ENCODE results near the gene AGAP1. TPM values are rescaled to one million over a fixed set of nuclear protein-coding genes. Genes with fewer than 3 reads are reported as not detected.

AGAP1 gene
- total RNA-seq, 2 experiments from 2014 or later: 0.89 to 0.97 TPM

GRCh38 chr2:235702186-235702585 is 208.3 kb downstream of the AGAP1 start:
- POLR2A ChIA-PET: no interaction called here
- no peak for DNase-seq
- CTCF ChIA-PET: no interaction called here
- H3K4me1 Mint-ChIP-seq: no peaks in the 10 kb centered on the region
- H3K36me3 Mint-ChIP-seq (ENCODE audit: low read depth): no peaks in the 10 kb centered on the region
- H3K4me3 Mint-ChIP-seq: no peak overlapping the region
- no peak overlapping the region for H3K27ac Mint-ChIP-seq
- H3K9me3 Mint-ChIP-seq: no peaks in the 10 kb centered on the region
- H3K27me3 Mint-ChIP-seq: peaks cover 4% of the 10 kb centered on the region

GRCh38 chr2:235703711-235704295 is 210.0 kb downstream of the AGAP1 start:
- H3K4me1 Mint-ChIP-seq: no peaks in the 10 kb centered on the region
- no peak overlapping the region for H3K4me3 Mint-ChIP-seq
- H3K27me3 Mint-ChIP-seq: peaks cover 4% of the 10 kb centered on the region
- no peaks in the 10 kb centered on the region for H3K9me3 Mint-ChIP-seq
- ChIA-PET POLR2A (no interaction called here), CTCF (no interaction called here)
- no peak for DNase-seq
- no peak overlapping the region for H3K27ac Mint-ChIP-seq
- no peaks in the 10 kb centered on the region for H3K36me3 Mint-ChIP-seq (ENCODE audit: low read depth)

- H3K9me3 Mint-ChIP-seq: no peaks in the 10 kb centered on the region
- H3K36me3 Mint-ChIP-seq (ENCODE audit: low read depth): no peaks in the 10 kb centered on the region
- H3K4me1 Mint-ChIP-seq: no peaks in the 10 kb centered on the region
- peaks cover 4% of the 10 kb centered on the region for H3K27me3 Mint-ChIP-seq
- DNase-seq: no peak
- no peak overlapping the region for H3K4me3 Mint-ChIP-seq
- H3K27ac Mint-ChIP-seq: no peak overlapping the region
- ChIA-PET CTCF (no interaction called here), POLR2A (no interaction called here)
Measured at GRCh38 chr2:235705296-235705695, 211.5 kb downstream of the AGAP1 start.

- no peaks in the 10 kb centered on the region for H3K36me3 Mint-ChIP-seq (ENCODE audit: low read depth)
- no peak overlapping the region for H3K27ac Mint-ChIP-seq
- H3K4me3 Mint-ChIP-seq: no peak overlapping the region
- POLR2A ChIA-PET: no interaction called here
- no peaks in the 10 kb centered on the region for H3K4me1 Mint-ChIP-seq
- DNase-seq: no peak
- CTCF ChIA-PET: no interaction called here
- H3K9me3 Mint-ChIP-seq: no peaks in the 10 kb centered on the region
- peaks cover 4% of the 10 kb centered on the region for H3K27me3 Mint-ChIP-seq
Measured at GRCh38 chr2:235706506-235706905, 212.7 kb downstream of the AGAP1 start.

GRCh38 chr2:235707411-235708096 is 213.7 kb downstream of the AGAP1 start:
- no peak for DNase-seq
- Mint-ChIP-seq H3K9me3 (no peaks in the 10 kb centered on the region), H3K27ac (no peak overlapping the region), H3K4me3 (no peak overlapping the region), H3K4me1 (no peaks in the 10 kb centered on the region), H3K27me3 (peaks cover 1% of the 10 kb centered on the region), H3K36me3 (ENCODE audit: low read depth) (no peaks in the 10 kb centered on the region)
- ChIA-PET POLR2A (no interaction called here), CTCF (no interaction called here)

- CTCF ChIA-PET: no interaction called here
- Mint-ChIP-seq H3K27me3 (no peaks in the 10 kb centered on the region), H3K27ac (no peak overlapping the region), H3K4me1 (no peaks in the 10 kb centered on the region), H3K4me3 (no peak overlapping the region), H3K9me3 (no peaks in the 10 kb centered on the region), H3K36me3 (ENCODE audit: low read depth) (no peaks in the 10 kb centered on the region)
- DNase-seq: no peak
- POLR2A ChIA-PET: no interaction called here
Measured at GRCh38 chr2:235709124-235709813, 215.4 kb downstream of the AGAP1 start.

- H3K4me3 Mint-ChIP-seq: no peak overlapping the region
- H3K9me3 Mint-ChIP-seq: no peaks in the 10 kb centered on the region
Measured at GRCh38 chr2:235709969-235710879, 216.4 kb downstream of the AGAP1 start.

GRCh38 chr2:235710933-235711332 is 217.1 kb downstream of the AGAP1 start:
- H3K4me1 Mint-ChIP-seq: no peaks in the 10 kb centered on the region
- no peaks in the 10 kb centered on the region for H3K9me3 Mint-ChIP-seq

More at GRCh38 chr2:235709969-235710879, 216.4 kb downstream of the AGAP1 start:
- H3K27ac Mint-ChIP-seq: no peak overlapping the region
- POLR2A ChIA-PET: no interaction called here
- H3K4me1 Mint-ChIP-seq: no peaks in the 10 kb centered on the region
- CTCF ChIA-PET: no interaction called here
- H3K36me3 Mint-ChIP-seq (ENCODE audit: low read depth): no peaks in the 10 kb centered on the region
- H3K27me3 Mint-ChIP-seq: no peaks in the 10 kb centered on the region
- no peak for DNase-seq

GRCh38 chr2:235711527-235711926 is 217.7 kb downstream of the AGAP1 start:
- H3K27ac Mint-ChIP-seq: no peak overlapping the region
- CTCF ChIA-PET: no interaction called here

More at GRCh38 chr2:235710933-235711332, 217.1 kb downstream of the AGAP1 start:
- DNase-seq: no peak
- no peak overlapping the region for H3K4me3 Mint-ChIP-seq
- H3K36me3 Mint-ChIP-seq (ENCODE audit: low read depth): no peaks in the 10 kb centered on the region
- CTCF ChIA-PET: no interaction called here
- H3K27me3 Mint-ChIP-seq: no peaks in the 10 kb centered on the region
- H3K27ac Mint-ChIP-seq: no peak overlapping the region
- POLR2A ChIA-PET: no interaction called here

GRCh38 chr2:235712176-235712575 is 218.3 kb downstream of the AGAP1 start:
- no peak for DNase-seq
- Mint-ChIP-seq H3K27ac (no peak overlapping the region), H3K9me3 (no peaks in the 10 kb centered on the region), H3K4me3 (no peak overlapping the region), H3K36me3 (ENCODE audit: low read depth) (no peaks in the 10 kb centered on the region), H3K4me1 (no peaks in the 10 kb centered on the region), H3K27me3 (no peaks in the 10 kb centered on the region)
- CTCF ChIA-PET: no interaction called here
- POLR2A ChIA-PET: no interaction called here

More at GRCh38 chr2:235711527-235711926, 217.7 kb downstream of the AGAP1 start:
- no peaks in the 10 kb centered on the region for H3K27me3 Mint-ChIP-seq
- H3K9me3 Mint-ChIP-seq: no peaks in the 10 kb centered on the region
- no peak for DNase-seq
- POLR2A ChIA-PET: no interaction called here
- no peaks in the 10 kb centered on the region for H3K4me1 Mint-ChIP-seq
- no peaks in the 10 kb centered on the region for H3K36me3 Mint-ChIP-seq (ENCODE audit: low read depth)
- no peak overlapping the region for H3K4me3 Mint-ChIP-seq

GRCh38 chr2:235713189-235713588 is 219.3 kb downstream of the AGAP1 start:
- ChIA-PET POLR2A (no interaction called here), CTCF (no interaction called here)
- H3K36me3 Mint-ChIP-seq (ENCODE audit: low read depth): no peaks in the 10 kb centered on the region
- no peak for DNase-seq
- no peaks in the 10 kb centered on the region for H3K9me3 Mint-ChIP-seq
- H3K27me3 Mint-ChIP-seq: no peaks in the 10 kb centered on the region
- H3K27ac Mint-ChIP-seq: no peak overlapping the region
- H3K4me1 Mint-ChIP-seq: no peaks in the 10 kb centered on the region
- H3K4me3 Mint-ChIP-seq: no peak overlapping the region

- H3K27ac Mint-ChIP-seq: no peak overlapping the region
- no peak overlapping the region for H3K4me3 Mint-ChIP-seq
- no peaks in the 10 kb centered on the region for H3K4me1 Mint-ChIP-seq
- no peak for DNase-seq
- H3K9me3 Mint-ChIP-seq: no peaks in the 10 kb centered on the region
- H3K27me3 Mint-ChIP-seq: no peaks in the 10 kb centered on the region
- CTCF ChIA-PET: interaction anchor here (1.2 to 1.4 kb wide), 2 partner anchors 17 to 19 kb away, joined by 3 to 5 read pairs; no protein-coding TSS in a partner anchor
- no peaks in the 10 kb centered on the region for H3K36me3 Mint-ChIP-seq (ENCODE audit: low read depth)
- POLR2A ChIA-PET: no interaction called here
Measured at GRCh38 chr2:235715601-235716000, 221.8 kb downstream of the AGAP1 start.
